Measurements from ENCODE around the gene CUL3. TPM values are rescaled to one million over a fixed set of nuclear protein-coding genes. Genes with fewer than 3 reads are reported as not detected.

Gene CUL3
- total RNA-seq, 1 experiment from 2014 or later: 86.2 TPM

- Mint-ChIP-seq H3K27ac (peak overlapping the region; percentile 58), H3K4me1 (peaks cover 36% of the 10 kb centered on the region), H3K36me3 (peaks cover 21% of the 10 kb centered on the region), H3K27me3 (ENCODE audit: low read depth) (no peaks in the 10 kb centered on the region), H3K9me3 (no peaks in the 10 kb centered on the region), H3K4me3 (no peak overlapping the region)
- ChIA-PET POLR2A (no interaction called here), CTCF (no interaction called here)
- ATAC-seq (no peak), DNase-seq (ENCODE audit: low spot score) (no peak)
- TF ChIP-seq FOXK1 (CRISPR knock-in tag; IDR thresholded peaks at IDR 0.05): no peak
- no peak for TF ChIP-seq SMAD4 (CRISPR knock-in tag; IDR thresholded peaks at IDR 0.05)
- TF ChIP-seq TEAD1 (CRISPR knock-in tag; IDR thresholded peaks at IDR 0.05): no peak
- no peak for TF ChIP-seq NFE2L1 (CRISPR knock-in tag; IDR thresholded peaks at IDR 0.05)
- TF ChIP-seq ZNF219 (CRISPR knock-in tag; IDR thresholded peaks at IDR 0.05; ENCODE audit: borderline replicate concordance): no peak
- no peak for TF ChIP-seq NR2C2 (CRISPR knock-in tag; IDR thresholded peaks at IDR 0.05)
- TF ChIP-seq STAT6 (CRISPR knock-in tag; conservative IDR thresholded peaks at IDR 0.05; ENCODE audit: low read depth): no peak
- no peak for TF ChIP-seq RELA (CRISPR knock-in tag; IDR thresholded peaks at IDR 0.05; ENCODE audit: borderline replicate concordance)
- TF ChIP-seq, protein P1, sequence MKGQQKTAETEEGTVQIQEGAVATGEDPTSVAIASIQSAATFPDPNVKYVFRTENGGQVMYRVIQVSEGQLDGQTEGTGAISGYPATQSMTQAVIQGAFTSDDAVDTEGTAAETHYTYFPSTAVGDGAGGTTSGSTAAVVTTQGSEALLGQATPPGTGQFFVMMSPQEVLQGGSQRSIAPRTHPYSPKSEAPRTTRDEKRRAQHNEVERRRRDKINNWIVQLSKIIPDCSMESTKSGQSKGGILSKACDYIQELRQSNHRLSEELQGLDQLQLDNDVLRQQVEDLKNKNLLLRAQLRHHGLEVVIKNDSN (CRISPR knock-in tag; IDR thresholded peaks at IDR 0.05): no peak
- no peak for TF ChIP-seq CREM (CRISPR knock-in tag; IDR thresholded peaks at IDR 0.05)
- no peak for TF ChIP-seq ZNF121 (CRISPR knock-in tag; IDR thresholded peaks at IDR 0.05)
- TF ChIP-seq, protein P2, sequence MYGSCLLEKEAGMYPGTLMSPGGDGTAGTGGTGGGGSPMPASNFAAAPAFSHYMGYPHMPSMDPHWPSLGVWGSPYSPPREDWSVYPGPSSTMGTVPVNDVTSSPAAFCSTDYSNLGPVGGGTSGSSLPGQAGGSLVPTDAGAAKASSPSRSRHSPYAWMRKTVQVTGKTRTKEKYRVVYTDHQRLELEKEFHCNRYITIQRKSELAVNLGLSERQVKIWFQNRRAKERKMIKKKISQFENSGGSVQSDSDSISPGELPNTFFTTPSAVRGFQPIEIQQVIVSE (CRISPR knock-in tag; IDR thresholded peaks at IDR 0.05; ENCODE audit: borderline replicate concordance): no peak
- TF ChIP-seq, protein P3, sequence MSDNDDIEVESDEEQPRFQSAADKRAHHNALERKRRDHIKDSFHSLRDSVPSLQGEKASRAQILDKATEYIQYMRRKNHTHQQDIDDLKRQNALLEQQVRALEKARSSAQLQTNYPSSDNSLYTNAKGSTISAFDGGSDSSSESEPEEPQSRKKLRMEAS (CRISPR knock-in tag; IDR thresholded peaks at IDR 0.05): no peak
- TF ChIP-seq OVOL2 (CRISPR knock-in tag; IDR thresholded peaks at IDR 0.05; ENCODE audit: borderline replicate concordance): no peak
These were observed 52.7 kb downstream of the CUL3 start for GRCh38 chr2:224532441-224532840.

- peaks cover 44% of the 10 kb centered on the region for H3K4me1 Mint-ChIP-seq
- ChIA-PET POLR2A (no interaction called here), CTCF (no interaction called here)
- H3K9me3 Mint-ChIP-seq: no peaks in the 10 kb centered on the region
- ATAC-seq: no peak
- no peak for DNase-seq (ENCODE audit: low spot score)
- no peak overlapping the region for H3K4me3 Mint-ChIP-seq
- no peaks in the 10 kb centered on the region for H3K27me3 Mint-ChIP-seq (ENCODE audit: low read depth)
- H3K27ac Mint-ChIP-seq: peak overlapping the region; percentile 33; the same call in 1 of the 2 replicates
- peaks cover 21% of the 10 kb centered on the region for H3K36me3 Mint-ChIP-seq
- TF ChIP-seq, protein P4, sequence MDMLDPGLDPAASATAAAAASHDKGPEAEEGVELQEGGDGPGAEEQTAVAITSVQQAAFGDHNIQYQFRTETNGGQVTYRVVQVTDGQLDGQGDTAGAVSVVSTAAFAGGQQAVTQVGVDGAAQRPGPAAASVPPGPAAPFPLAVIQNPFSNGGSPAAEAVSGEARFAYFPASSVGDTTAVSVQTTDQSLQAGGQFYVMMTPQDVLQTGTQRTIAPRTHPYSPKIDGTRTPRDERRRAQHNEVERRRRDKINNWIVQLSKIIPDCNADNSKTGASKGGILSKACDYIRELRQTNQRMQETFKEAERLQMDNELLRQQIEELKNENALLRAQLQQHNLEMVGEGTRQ (CRISPR knock-in tag; IDR thresholded peaks at IDR 0.05): no peak
- TF ChIP-seq STAT6 (CRISPR knock-in tag; conservative IDR thresholded peaks at IDR 0.05; ENCODE audit: low read depth) (no peak), EMX1 (CRISPR knock-in tag; IDR thresholded peaks at IDR 0.05) (no peak)
- TF ChIP-seq, protein P5, sequence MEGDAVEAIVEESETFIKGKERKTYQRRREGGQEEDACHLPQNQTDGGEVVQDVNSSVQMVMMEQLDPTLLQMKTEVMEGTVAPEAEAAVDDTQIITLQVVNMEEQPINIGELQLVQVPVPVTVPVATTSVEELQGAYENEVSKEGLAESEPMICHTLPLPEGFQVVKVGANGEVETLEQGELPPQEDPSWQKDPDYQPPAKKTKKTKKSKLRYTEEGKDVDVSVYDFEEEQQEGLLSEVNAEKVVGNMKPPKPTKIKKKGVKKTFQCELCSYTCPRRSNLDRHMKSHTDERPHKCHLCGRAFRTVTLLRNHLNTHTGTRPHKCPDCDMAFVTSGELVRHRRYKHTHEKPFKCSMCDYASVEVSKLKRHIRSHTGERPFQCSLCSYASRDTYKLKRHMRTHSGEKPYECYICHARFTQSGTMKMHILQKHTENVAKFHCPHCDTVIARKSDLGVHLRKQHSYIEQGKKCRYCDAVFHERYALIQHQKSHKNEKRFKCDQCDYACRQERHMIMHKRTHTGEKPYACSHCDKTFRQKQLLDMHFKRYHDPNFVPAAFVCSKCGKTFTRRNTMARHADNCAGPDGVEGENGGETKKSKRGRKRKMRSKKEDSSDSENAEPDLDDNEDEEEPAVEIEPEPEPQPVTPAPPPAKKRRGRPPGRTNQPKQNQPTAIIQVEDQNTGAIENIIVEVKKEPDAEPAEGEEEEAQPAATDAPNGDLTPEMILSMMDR (IDR thresholded peaks at IDR 0.05): no peak
These were observed 57.0 kb downstream of the CUL3 start for GRCh38 chr2:224528171-224528570.

All from WTC11 (cell line).